ENCODE data around the gene CRAMP1. TPM values are rescaled to one million over a fixed set of nuclear protein-coding genes. Genes with fewer than 3 reads are reported as not detected.
A peak's percentile ranks its signal among the peaks of the same experiment; 100 is the strongest.

Gene CRAMP1
- total RNA-seq, 1 donor from 2014 or later: 18.0 TPM

GRCh38 chr16:1639860-1640259, 27.7 kb downstream of the CRAMP1 start:
- no peak for TF ChIP-seq CTCF (IDR thresholded peaks at IDR 0.05; ENCODE audit: insufficient read depth, low read depth, low read length)
- no peak for TF ChIP-seq EZH2 (IDR thresholded peaks at IDR 0.05; ENCODE audit: insufficient read depth, low read length)
- peaks cover 38% of the 10 kb centered on the region for H3K79me2 ChIP-seq (ENCODE audit: insufficient read depth, low read length)
- no peak overlapping the region for H3K4me2 ChIP-seq (ENCODE audit: low read length)
- H3K9ac ChIP-seq (ENCODE audit: low read length): no peak overlapping the region
- H3K27me3 Mint-ChIP-seq (ENCODE audit: low read depth, unreplicated experiment): no peaks in the 10 kb centered on the region
- H3K27ac Mint-ChIP-seq (ENCODE audit: unreplicated experiment): no peak overlapping the region
- H3K4me1 ChIP-seq (ENCODE audit: insufficient read depth, low read length): no peaks in the 10 kb centered on the region
- no peak for FAIRE-seq
- peaks cover 8% of the 10 kb centered on the region for H3K4me1 Mint-ChIP-seq (ENCODE audit: low read depth, unreplicated experiment)
- no peak overlapping the region for H2AFZ ChIP-seq (ENCODE audit: low read depth, low read length)
- peaks cover 64% of the 10 kb centered on the region for H4K20me1 ChIP-seq (ENCODE audit: insufficient read depth, low read length)
- H3K27me3 ChIP-seq (ENCODE audit: insufficient read depth, low read length): no peaks in the 10 kb centered on the region
- H3K27ac ChIP-seq (ENCODE audit: low read depth, low read length): no peak overlapping the region
- H3K4me3 Mint-ChIP-seq (ENCODE audit: unreplicated experiment): no peak overlapping the region
- H3K9me3 Mint-ChIP-seq (ENCODE audit: unreplicated experiment): no peaks in the 10 kb centered on the region
- peaks cover 33% of the 10 kb centered on the region for H3K36me3 ChIP-seq (ENCODE audit: insufficient read depth, low read length)
- H3K9me3 ChIP-seq (ENCODE audit: insufficient read depth, low read depth, low read length): no peaks in the 10 kb centered on the region
- H3K4me3 ChIP-seq (ENCODE audit: insufficient read depth, low read depth, low read length): no peak overlapping the region
- H3K36me3 Mint-ChIP-seq (ENCODE audit: low read depth, unreplicated experiment): peaks cover 32% of the 10 kb centered on the region
- DNase-seq (ENCODE audit: low read depth): no peak

GRCh38 chr16:1640261-1640941, 28.2 kb downstream of the CRAMP1 start:
- Histone ChIP-seq H3K4me2 (ENCODE audit: low read length) (no peak overlapping the region), H3K27ac (ENCODE audit: low read depth, low read length) (no peak overlapping the region), H3K9ac (ENCODE audit: low read length) (no peak overlapping the region), H3K4me3 (ENCODE audit: insufficient read depth, low read depth, low read length) (no peak overlapping the region), H4K20me1 (ENCODE audit: insufficient read depth, low read length) (peaks cover 61% of the 10 kb centered on the region), H3K27me3 (ENCODE audit: insufficient read depth, low read length) (no peaks in the 10 kb centered on the region), H3K4me1 (ENCODE audit: insufficient read depth, low read length) (peaks cover under 1% of the 10 kb centered on the region), H2AFZ (ENCODE audit: low read depth, low read length) (no peak overlapping the region), H3K36me3 (ENCODE audit: insufficient read depth, low read length) (peaks cover 34% of the 10 kb centered on the region), H3K79me2 (ENCODE audit: insufficient read depth, low read length) (peaks cover 34% of the 10 kb centered on the region), H3K9me3 (ENCODE audit: insufficient read depth, low read depth, low read length) (no peaks in the 10 kb centered on the region)
- Mint-ChIP-seq H3K27ac (ENCODE audit: unreplicated experiment) (peak overlapping the region; percentile 13), H3K36me3 (ENCODE audit: low read depth, unreplicated experiment) (peaks cover 29% of the 10 kb centered on the region), H3K27me3 (ENCODE audit: low read depth, unreplicated experiment) (no peaks in the 10 kb centered on the region), H3K4me1 (ENCODE audit: low read depth, unreplicated experiment) (peaks cover 8% of the 10 kb centered on the region), H3K9me3 (ENCODE audit: unreplicated experiment) (no peaks in the 10 kb centered on the region), H3K4me3 (ENCODE audit: unreplicated experiment) (peak overlapping the region; percentile 27)
- no peak for FAIRE-seq
- no peak for DNase-seq (ENCODE audit: low read depth)
- TF ChIP-seq CTCF (IDR thresholded peaks at IDR 0.05; ENCODE audit: insufficient read depth, low read depth, low read length) (no peak), EZH2 (IDR thresholded peaks at IDR 0.05; ENCODE audit: insufficient read depth, low read length) (no peak)

- FAIRE-seq: no peak
- no peak overlapping the region for H3K9ac ChIP-seq (ENCODE audit: low read length)
- no peaks in the 10 kb centered on the region for H3K9me3 Mint-ChIP-seq (ENCODE audit: unreplicated experiment)
- no peak overlapping the region for H3K4me3 ChIP-seq (ENCODE audit: insufficient read depth, low read depth, low read length)
- no peaks in the 10 kb centered on the region for H3K27me3 ChIP-seq (ENCODE audit: insufficient read depth, low read length)
- H3K4me2 ChIP-seq (ENCODE audit: low read length): no peak overlapping the region
- peaks cover 13% of the 10 kb centered on the region for H3K4me1 Mint-ChIP-seq (ENCODE audit: low read depth, unreplicated experiment)
- H3K27ac Mint-ChIP-seq (ENCODE audit: unreplicated experiment): no peak overlapping the region
- H3K9me3 ChIP-seq (ENCODE audit: insufficient read depth, low read depth, low read length): no peaks in the 10 kb centered on the region
- H3K36me3 Mint-ChIP-seq (ENCODE audit: low read depth, unreplicated experiment): peaks cover 24% of the 10 kb centered on the region
- peaks cover 10% of the 10 kb centered on the region for H3K4me1 ChIP-seq (ENCODE audit: insufficient read depth, low read length)
- no peak overlapping the region for H3K27ac ChIP-seq (ENCODE audit: low read depth, low read length)
- H3K79me2 ChIP-seq (ENCODE audit: insufficient read depth, low read length): peaks cover 37% of the 10 kb centered on the region
- no peak overlapping the region for H3K4me3 Mint-ChIP-seq (ENCODE audit: unreplicated experiment)
- no peak overlapping the region for H2AFZ ChIP-seq (ENCODE audit: low read depth, low read length)
- H3K27me3 Mint-ChIP-seq (ENCODE audit: low read depth, unreplicated experiment): no peaks in the 10 kb centered on the region
- H4K20me1 ChIP-seq (ENCODE audit: insufficient read depth, low read length): peaks cover 64% of the 10 kb centered on the region
- peaks cover 36% of the 10 kb centered on the region for H3K36me3 ChIP-seq (ENCODE audit: insufficient read depth, low read length)
- TF ChIP-seq EZH2 (IDR thresholded peaks at IDR 0.05; ENCODE audit: insufficient read depth, low read length) (no peak), CTCF (IDR thresholded peaks at IDR 0.05; ENCODE audit: insufficient read depth, low read depth, low read length) (no peak)
- no peak for DNase-seq (ENCODE audit: low read depth)
Observed at GRCh38 chr16:1641261-1641660, 29.1 kb downstream of the CRAMP1 start.
